SK-N-MC (cell line): Measurements from ENCODE around the gene HRG.
"Not testable (repeated sequence)": the region's sequence is repeated elsewhere in the genome, so short reads cannot be mapped to it uniquely, and the experiment has no call there.

Source experiments
- DNase-seq: peaks from one replicate; pipeline ENCODE4 v3.0.0-alpha.2; 2011; ENCODE audit warnings: low read depth, low spot score
- H3K27ac ChIP-seq: fragments of 200-600 bp; sonication (generic); 2 replicates; pipeline ENCODE4 v1.5.1; 2016; ENCODE audit warnings: mixed run types
- H3K36me3 ChIP-seq: fragments of 200-600 bp; sonication (generic); 2 replicates; pipeline ENCODE4 v1.6.1; 2017; ENCODE audit warnings: antibody characterized with exemption, low read length, mixed read lengths; ENCODE audit not compliant: insufficient read depth
- H3K4me3 ChIP-seq: fragments of 200-600 bp; sonication (generic); 2 replicates; pipeline ENCODE4 v1.5.1; 2016
- H3K9ac ChIP-seq: fragments of 200-600 bp; sonication (generic); 2 replicates; pipeline ENCODE4 v1.8.0; 2017; ENCODE audit warnings: mixed run types, mixed read lengths; ENCODE audit not compliant: insufficient read length
- H3K9me3 ChIP-seq: fragments of 200-600 bp; sonication (generic); 2 replicates; pipeline ENCODE4 v1.6.1; 2017; ENCODE audit warnings: low read depth, mild to moderate bottlenecking, antibody characterized with exemption, low read length, moderate library complexity, mixed read lengths
- EZH2 ChIP-seq: fragments of 200-600 bp; sonication (generic); IDR thresholded peaks from one replicate; pipeline ENCODE4 v1.6.1; 2017; ENCODE audit warnings: antibody characterized with exemption
- FOXP2 ChIP-seq: optimal IDR thresholded peaks from 2 replicates; pipeline ENCODE3; 2011; ENCODE audit warnings: mild to moderate bottlenecking, moderate library complexity; ENCODE audit not compliant: insufficient read depth; ENCODE audit errors: extremely low read length, control extremely low read depth
- POLR2AphosphoS5 ChIP-seq: IDR thresholded peaks from 2 replicates; pipeline ENCODE4 v1.6.1; 2012; ENCODE audit warnings: mild to moderate bottlenecking, low read depth, low read length, borderline replicate concordance

HRG gene

DNA sequence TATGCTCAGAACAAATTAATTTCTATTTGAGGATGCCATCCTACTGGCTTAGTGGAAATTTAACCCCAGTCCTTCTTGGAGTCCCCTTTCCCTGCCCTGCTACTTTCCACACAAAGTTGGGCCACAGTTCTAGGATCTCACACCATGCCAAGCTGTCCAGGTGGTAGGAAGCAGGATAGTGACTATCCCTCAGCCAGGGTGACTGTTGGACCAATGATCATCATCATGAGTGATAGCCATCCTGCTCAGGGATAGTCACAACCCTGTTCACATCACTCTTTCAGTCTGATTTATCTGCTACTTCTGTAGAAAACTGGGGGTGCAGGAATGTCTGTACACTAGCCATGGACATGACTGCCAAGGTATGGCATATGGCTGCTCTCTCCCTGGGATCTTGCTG is 12.8 kb downstream of the HRG start:
- Histone ChIP-seq H3K36me3 (no peaks in the 10 kb centered on the region), H3K4me3 (no peak overlapping the region), H3K9ac (no peak overlapping the region), H3K27ac (no peak overlapping the region), H3K9me3 (no peaks in the 10 kb centered on the region)
- DNase-seq, result no peak
- no peak for TF ChIP-seq EZH2
- no peak for TF ChIP-seq POLR2AphosphoS5
- no peak for TF ChIP-seq FOXP2

DNA sequence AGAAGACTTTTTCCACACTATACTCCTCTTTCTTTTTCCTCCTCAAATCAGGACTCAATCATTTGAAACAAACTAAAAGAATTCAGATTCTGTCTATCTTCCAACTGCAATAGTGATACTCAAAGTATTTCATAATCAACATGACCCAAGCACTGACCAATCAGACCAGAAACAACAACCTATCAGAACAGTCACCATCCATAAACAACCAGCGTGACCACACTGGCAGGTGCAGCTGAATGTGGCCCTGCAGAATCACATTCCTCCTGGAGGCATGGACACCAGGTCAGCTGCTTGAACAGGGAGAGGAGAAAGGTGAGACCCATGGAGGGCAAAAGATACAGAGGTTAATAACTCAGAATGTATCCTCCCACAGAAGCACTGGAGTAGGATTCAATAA is 13.3 kb downstream of the HRG start:
- Histone ChIP-seq H3K27ac (no peak overlapping the region), H3K9me3 (no peaks in the 10 kb centered on the region), H3K36me3 (no peaks in the 10 kb centered on the region), H3K9ac (no peak overlapping the region), H3K4me3 (no peak overlapping the region)
- DNase-seq, result no peak
- no peak for TF ChIP-seq POLR2AphosphoS5
- TF ChIP-seq EZH2, result no peak
- TF ChIP-seq FOXP2, result no peak

DNA sequence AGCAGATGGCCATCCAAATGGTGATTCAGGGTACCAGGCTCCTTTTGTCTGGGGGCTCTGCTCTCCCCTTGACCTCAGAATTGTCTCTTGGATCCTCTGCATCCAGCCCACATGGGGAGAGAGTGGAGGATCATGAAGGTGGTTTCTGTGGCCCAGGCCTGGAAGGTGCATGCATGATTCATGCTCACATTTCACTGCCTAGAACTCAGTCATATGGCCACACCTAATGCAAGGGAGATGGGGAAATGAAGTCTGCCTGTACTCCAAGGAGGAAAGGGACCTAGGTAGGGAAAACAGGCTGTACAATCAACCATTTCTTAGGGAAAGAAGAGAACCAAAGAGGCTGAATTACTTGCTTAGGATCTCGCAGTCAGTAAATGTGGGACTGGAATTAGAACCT is 15.1 kb downstream of the HRG start:
- TF ChIP-seq EZH2 (no peak), POLR2AphosphoS5 (no peak)
- Histone ChIP-seq H3K36me3 (no peaks in the 10 kb centered on the region), H3K9ac (no peak overlapping the region), H3K27ac (no peak overlapping the region), H3K4me3 (no peak overlapping the region), H3K9me3 (no peaks in the 10 kb centered on the region)
- no peak for DNase-seq

DNA sequence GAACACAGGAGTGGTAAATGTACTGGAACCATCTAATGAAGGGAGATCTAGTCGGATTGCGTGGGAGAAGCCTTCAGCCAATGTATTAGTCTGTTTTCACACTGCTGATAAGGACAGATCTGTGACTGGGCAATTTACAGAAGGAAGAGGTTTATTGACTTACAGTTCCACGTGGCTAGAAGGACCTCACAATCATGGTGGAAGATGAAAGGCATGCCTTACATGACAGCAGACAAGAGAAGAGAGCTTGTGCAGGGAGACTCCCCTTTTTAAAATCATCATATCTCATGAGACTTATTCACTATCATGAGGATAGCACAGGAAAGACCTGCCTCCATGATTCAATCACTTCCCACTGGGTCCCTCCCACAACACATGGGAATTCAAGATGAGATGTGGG is 17.0 kb downstream of the HRG start:
- Histone ChIP-seq H3K9ac (no peak overlapping the region), H3K4me3 (no peak overlapping the region), H3K27ac (no peak overlapping the region), H3K36me3 (no peaks in the 10 kb centered on the region), H3K9me3 (no peaks in the 10 kb centered on the region)
- TF ChIP-seq POLR2AphosphoS5, result no peak
- TF ChIP-seq FOXP2, result no peak
- no peak for TF ChIP-seq EZH2
- no peak for DNase-seq

DNA sequence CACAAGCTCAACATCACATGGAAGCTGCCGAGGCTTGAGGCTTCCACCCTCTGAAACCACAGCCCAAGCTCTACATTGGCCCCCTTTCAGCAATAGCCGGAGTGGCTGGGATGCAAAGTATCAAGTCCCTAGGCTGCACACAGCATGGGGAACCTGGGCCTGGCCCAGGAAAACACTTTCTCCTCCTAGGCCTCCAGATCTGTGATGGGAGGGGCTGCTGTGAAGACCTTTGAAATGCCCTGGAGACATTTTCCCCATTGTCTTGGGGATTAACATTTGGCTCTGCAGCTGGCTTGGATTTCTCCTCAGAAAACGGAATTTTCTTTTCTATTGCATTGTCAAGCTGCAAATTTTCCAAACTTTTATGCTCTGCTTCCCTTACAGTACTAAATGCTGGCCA is 18.2 kb downstream of the HRG start:
- no peak overlapping the region for H3K4me3 ChIP-seq
- TF ChIP-seq FOXP2, result no peak
- TF ChIP-seq POLR2AphosphoS5, result no peak
- TF ChIP-seq EZH2, result no peak
- H3K9me3 ChIP-seq, result no peaks in the 10 kb centered on the region
- H3K27ac ChIP-seq, result no peak overlapping the region
- no peaks in the 10 kb centered on the region for H3K36me3 ChIP-seq
- no peak for DNase-seq
- no peak overlapping the region for H3K9ac ChIP-seq

DNA sequence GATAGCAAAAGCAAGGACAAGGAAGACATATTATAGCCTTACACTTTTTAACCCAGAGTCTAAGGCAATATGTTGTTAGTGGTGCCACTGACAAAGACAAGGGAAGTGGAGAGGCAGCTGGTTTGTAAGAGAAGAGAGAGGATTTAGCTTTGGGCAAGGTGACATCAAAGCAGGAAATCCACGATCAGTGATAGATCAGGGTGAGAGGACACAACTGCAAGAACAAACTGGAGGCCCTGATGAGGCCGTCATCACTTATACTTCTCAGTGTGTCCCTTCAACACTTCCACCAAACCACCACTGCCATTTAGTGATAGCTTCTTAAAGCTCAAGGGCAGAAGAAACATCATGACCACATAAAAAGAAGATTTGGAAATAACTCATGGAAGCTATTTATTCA is 20.7 kb downstream of the HRG start:
- not testable (repeated sequence) for DNase-seq, H3K9me3 ChIP-seq, H3K36me3 ChIP-seq, H3K9ac ChIP-seq, H3K27ac ChIP-seq, H3K4me3 ChIP-seq

DNA sequence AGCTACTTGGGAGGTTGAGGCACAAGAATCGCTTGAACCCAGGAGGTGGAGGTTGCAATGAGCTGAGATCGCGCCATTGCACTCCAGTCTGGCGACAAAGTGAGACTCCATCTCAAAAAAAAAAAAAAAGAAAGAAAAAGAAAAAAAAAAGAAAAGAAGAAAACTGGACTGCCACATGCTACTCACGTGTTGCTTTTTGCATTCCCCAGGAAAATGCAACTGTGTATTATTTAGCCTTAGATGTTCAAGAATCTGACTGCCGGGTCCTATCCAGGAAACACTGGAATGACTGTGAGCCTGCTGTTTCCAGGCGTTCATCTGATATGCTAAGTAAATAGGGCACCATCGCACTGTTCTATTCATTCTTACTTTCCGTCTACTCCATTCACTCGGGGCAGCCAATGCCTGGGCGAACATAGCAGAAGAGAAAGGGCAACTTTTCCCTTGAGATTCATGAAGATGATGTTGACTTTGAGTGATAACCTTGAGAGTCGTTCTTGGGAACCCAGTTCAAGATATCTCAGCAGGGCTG is 21.4 kb downstream of the HRG start:
- no peak for TF ChIP-seq POLR2AphosphoS5
- no peak for TF ChIP-seq FOXP2
- Histone ChIP-seq H3K9me3 (no peaks in the 10 kb centered on the region), H3K4me3 (no peak overlapping the region), H3K27ac (no peak overlapping the region), H3K9ac (no peak overlapping the region), H3K36me3 (no peaks in the 10 kb centered on the region)
- DNase-seq, result no peak

DNA sequence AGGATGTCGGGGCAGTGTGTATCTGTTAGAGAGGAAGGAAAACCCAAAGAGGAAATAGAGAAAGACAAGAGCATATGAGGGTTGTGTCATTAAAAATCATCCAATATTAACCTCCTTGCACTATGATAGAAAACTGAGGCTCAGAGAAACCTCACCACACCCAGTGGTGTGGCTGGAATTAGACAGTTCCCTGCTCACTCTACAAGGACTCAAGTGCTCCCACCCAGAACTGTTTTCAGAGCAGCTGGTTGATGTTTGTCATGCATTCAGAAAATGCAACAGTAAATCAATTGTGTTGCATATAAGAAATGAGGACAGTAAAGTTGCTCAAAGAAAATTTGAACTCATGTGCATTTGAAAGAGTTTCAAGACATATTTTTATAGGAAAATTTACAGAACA is 24.5 kb downstream of the HRG start:
- not testable (repeated sequence) for H3K36me3 ChIP-seq, DNase-seq, H3K27ac ChIP-seq, H3K9ac ChIP-seq, H3K9me3 ChIP-seq, H3K4me3 ChIP-seq

DNA sequence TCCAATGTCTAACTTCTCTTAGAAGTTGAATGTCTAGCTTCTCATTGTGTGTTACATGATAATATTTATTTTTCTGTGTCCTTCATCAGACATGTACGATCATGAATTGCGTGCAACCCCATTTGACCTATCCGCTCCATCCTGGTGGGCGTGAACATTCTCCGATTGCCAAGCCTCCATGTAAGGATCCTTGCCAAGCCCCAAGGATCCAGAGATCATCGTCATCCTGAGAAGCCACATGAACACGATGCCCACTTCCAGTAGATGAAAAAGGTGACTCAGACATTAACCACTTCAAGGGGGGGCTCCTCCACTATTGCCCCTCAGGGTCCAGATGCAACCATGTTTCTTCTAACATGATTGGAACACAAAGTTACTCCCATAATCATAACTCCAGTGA is 25.9 kb downstream of the HRG start:
- H3K4me3 ChIP-seq, result no peak overlapping the region
- no peak for TF ChIP-seq POLR2AphosphoS5
- no peak for TF ChIP-seq EZH2
- no peak for TF ChIP-seq FOXP2
- H3K9ac ChIP-seq, result no peak overlapping the region
- H3K27ac ChIP-seq, result no peak overlapping the region
- DNase-seq, result no peak
- no peaks in the 10 kb centered on the region for H3K9me3 ChIP-seq
- H3K36me3 ChIP-seq, result no peaks in the 10 kb centered on the region

DNA sequence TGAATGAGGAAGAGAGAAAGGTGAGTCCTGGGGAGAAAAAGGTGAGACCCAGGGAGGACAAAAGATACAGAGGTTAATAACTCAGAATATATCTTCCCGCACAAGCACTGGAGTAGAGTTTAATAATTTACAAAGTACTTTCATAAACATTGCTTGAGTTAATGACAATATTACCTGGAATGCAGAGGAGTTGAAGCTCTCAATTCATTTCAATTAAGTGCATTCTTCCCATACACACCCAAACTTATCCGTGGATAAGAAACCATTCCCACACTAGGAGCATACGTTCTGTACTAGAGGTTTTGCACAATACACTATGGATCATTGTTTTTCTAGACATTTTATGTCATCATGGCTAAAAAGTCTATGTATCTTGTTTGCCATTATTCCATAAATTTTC is 28.0 kb downstream of the HRG start:
- no peak overlapping the region for H3K4me3 ChIP-seq
- TF ChIP-seq EZH2, result no peak
- TF ChIP-seq POLR2AphosphoS5, result no peak
- no peak for TF ChIP-seq FOXP2
- no peak overlapping the region for H3K9ac ChIP-seq
- H3K9me3 ChIP-seq, result no peaks in the 10 kb centered on the region
- no peaks in the 10 kb centered on the region for H3K36me3 ChIP-seq
- no peak overlapping the region for H3K27ac ChIP-seq
- DNase-seq, result no peak
